SK-N-SH (cell line): ENCODE results near the gene ZNF180. TPM values are rescaled to one million over a fixed set of nuclear protein-coding genes. Genes with fewer than 3 reads are reported as not detected.

Experiments
- CTCF ChIA-PET: fragments of 300-600, 350-600 bp; formaldehyde crosslinking; extraction: SDS; loops from one replicate; lab custom pipeline; 2021; lab: Yijun Ruan, JAX
- POLR2A ChIA-PET: fragments of 350-600 bp; sonication (Branson Sonifier 250); formaldehyde crosslinking; extraction: SDS; loops from one replicate; lab custom pipeline; 2020; ENCODE audit warnings: antibody characterized with exemption, inconsistent platforms; lab: Yijun Ruan, JAX
- DNase-seq: peaks from one replicate; pipeline ENCODE4 v3.0.0; 2012
- H2AFZ ChIP-seq: fragments of 200-600 bp; sonication (generic); 2 replicates; pipeline ENCODE4 v1.8.1; 2016; ENCODE audit warnings: antibody characterized with exemption, mild to moderate bottlenecking, low read depth
- H3F3A ChIP-seq: fragments of 200-600 bp; sonication (generic); replicated peaks from 2 replicates; pipeline ENCODE3; 2016; ENCODE audit warnings: antibody characterized with exemption, mild to moderate bottlenecking; ENCODE audit not compliant: insufficient read depth
- H3K27ac ChIP-seq, 2 experiments: fragments of 200-500 bp in 1 of 2; fragments of 200-600 bp in 1 of 2; sonication (Bioruptor generic) in 1 of 2; sonication (generic), shearing (Covaris generic) in 1 of 2; 2 replicates each; pipeline versions ENCODE4 v1.5.1 to v1.6.1; 2014 to 2016; ENCODE audit warnings: low read depth in 2 of 2, inconsistent platforms in 1 of 2, low read length in 1 of 2, mild to moderate bottlenecking in 1 of 2, mixed read lengths in 1 of 2
- H3K27me3 ChIP-seq: fragments of 200-600 bp; sonication (generic), shearing (Covaris generic); 2 replicates; pipeline ENCODE4 v1.6.1; 2016; ENCODE audit warnings: mixed run types; ENCODE audit not compliant: insufficient read depth
- H3K36me3 ChIP-seq, 2 experiments: fragments of 200-500 bp in 1 of 2; fragments of 200-600 bp in 1 of 2; sonication (Bioruptor generic) in 1 of 2; sonication (generic) in 1 of 2; replicated peaks in 1 of 2; 2 replicates each; pipeline versions ENCODE3 to v1.5.1; 2014 to 2016; ENCODE audit warnings: low read length in 1 of 2, mild to moderate bottlenecking in 1 of 2; ENCODE audit not compliant: insufficient read depth in 2 of 2, control insufficient read depth in 1 of 2
- H3K4me1 ChIP-seq, 2 experiments: fragments of 200-500 bp in 1 of 2; fragments of 200-600 bp in 1 of 2; sonication (Bioruptor generic) in 1 of 2; sonication (generic), shearing (Covaris generic) in 1 of 2; 2 replicates each; pipeline versions ENCODE4 v1.5.1 to v1.6.1; 2014 to 2016; ENCODE audit warnings: low read depth in 1 of 2, low read length in 1 of 2, mixed run types in 1 of 2; ENCODE audit not compliant: insufficient read depth in 2 of 2, control insufficient read depth in 1 of 2
- H3K4me2 ChIP-seq: fragments of 200-600 bp; sonication (generic), shearing (Covaris generic); 2 replicates; pipeline ENCODE4 v1.6.1; 2017; ENCODE audit warnings: mixed run types
- H3K4me3 ChIP-seq, 2 experiments: fragments of 200-500 bp in 1 of 2; fragments of 200-600 bp in 1 of 2; sonication (Bioruptor generic) in 1 of 2; sonication (generic), shearing (Covaris generic) in 1 of 2; 2 replicates each; pipeline versions ENCODE4 v1.5.1 to v1.8.1; 2014 to 2016; ENCODE audit warnings: low read depth in 2 of 2, inconsistent platforms in 1 of 2, low read length in 1 of 2, mild to moderate bottlenecking in 1 of 2, mixed read lengths in 1 of 2, moderate library complexity in 1 of 2
- H3K79me2 ChIP-seq: fragments of 200-600 bp; sonication (generic); 2 replicates; pipeline ENCODE4 v1.8.1; 2017; ENCODE audit warnings: mild to moderate bottlenecking; ENCODE audit not compliant: insufficient read depth
- H3K9ac ChIP-seq: fragments of 200-600 bp; sonication (generic); 2 replicates; pipeline ENCODE4 v1.6.1; 2017; ENCODE audit warnings: mixed run types
- H3K9me2 ChIP-seq: fragments of 200-600 bp; sonication (generic); 2 replicates; pipeline ENCODE4 v1.6.1; 2017; ENCODE audit warnings: mixed run types
- H3K9me3 ChIP-seq: fragments of 200-600 bp; sonication (generic); 2 replicates; pipeline ENCODE4 v1.6.1; 2017; ENCODE audit warnings: mixed run types, mild to moderate bottlenecking, moderate library complexity
- H4K20me1 ChIP-seq: fragments of 200-600 bp; sonication (generic); 2 replicates; pipeline ENCODE4 v1.6.1; 2017; ENCODE audit warnings: mild to moderate bottlenecking, mixed run types; ENCODE audit not compliant: insufficient read depth
- CTCF ChIP-seq: fragments of 200-600 bp; sonication (generic); IDR thresholded peaks from 2 replicates; pipeline ENCODE4 v1.6.1; 2017; ENCODE audit warnings: antibody characterized with exemption, mild to moderate bottlenecking, moderate library complexity
- EP300 ChIP-seq, 2 experiments: IDR thresholded peaks; 2 replicates each; pipeline versions ENCODE4 v1.4.0 to v1.6.1; 2012; ENCODE audit warnings: borderline replicate concordance in 1 of 2, low read depth in 1 of 2, low read length in 1 of 2
- FOSL2 ChIP-seq: IDR thresholded peaks from 2 replicates; pipeline ENCODE4 v1.4.0; 2012; ENCODE audit warnings: low read depth, mild to moderate bottlenecking, moderate library complexity, borderline replicate concordance
- FOXJ3 ChIP-seq: sonication (generic); formaldehyde crosslinking; IDR thresholded peaks from 2 replicates; pipeline ENCODE4 v1.5.1; 2020; ENCODE audit warnings: mild to moderate bottlenecking, missing genetic modification reagents
- FOXM1 ChIP-seq: IDR thresholded peaks from 2 replicates; pipeline ENCODE4 v1.4.0; 2012; ENCODE audit warnings: low read depth, mild to moderate bottlenecking
- GABPA ChIP-seq: IDR thresholded peaks from 2 replicates; pipeline ENCODE4 v1.4.0; 2012; ENCODE audit warnings: low read depth, mild to moderate bottlenecking
- JUND ChIP-seq: IDR thresholded peaks from 2 replicates; pipeline ENCODE4 v1.4.0; 2012
- MXI1 ChIP-seq: IDR thresholded peaks from 2 replicates; pipeline ENCODE4 v1.6.1; 2012; ENCODE audit warnings: mild to moderate bottlenecking, low read depth, low read length, improper control_type of control experiment
- NFIC ChIP-seq: IDR thresholded peaks from 2 replicates; pipeline ENCODE4 v1.4.0; 2012; ENCODE audit warnings: borderline replicate concordance
- RAD21 ChIP-seq: IDR thresholded peaks from 2 replicates; pipeline ENCODE4 v1.6.1; 2012; ENCODE audit warnings: mild to moderate bottlenecking, low read length
- TAF1 ChIP-seq: IDR thresholded peaks from 2 replicates; pipeline ENCODE4 v1.6.1; 2012; ENCODE audit warnings: low read depth, mild to moderate bottlenecking, low read length, moderate library complexity, borderline replicate concordance
- TCF12 ChIP-seq: IDR thresholded peaks from 2 replicates; pipeline ENCODE4 v1.4.0; 2012
- TEAD4 ChIP-seq: IDR thresholded peaks from 2 replicates; pipeline ENCODE4 v1.4.0; 2012; ENCODE audit warnings: mild to moderate bottlenecking, borderline replicate concordance; ENCODE audit not compliant: insufficient read depth
- YY1 ChIP-seq: IDR thresholded peaks from 2 replicates; pipeline ENCODE4 v1.4.0; 2012; ENCODE audit warnings: low read depth, mild to moderate bottlenecking
- WGBS: methylation state at CpG from one replicate; pipeline ENCODE4 v1.1.6; 2017; ENCODE audit warnings: low lambda C conversion rate; 5-methylcytosine and 5-hydroxymethylcytosine counted together
- polyA plus RNA-seq, 3 experiments: library from polyadenylated mRNA; depleted of rRNA; stranded (reverse); fragments of >200 nt; gene quantifications; 2 replicates each; pipeline ENCODE4 v1.2.3, GENCODE V29; 2012
- TF ChIP-seq, protein P1 (sequence below): IDR thresholded peaks from 2 replicates; pipeline ENCODE4 v1.6.1; 2012; ENCODE audit warnings: mild to moderate bottlenecking, low read depth, low read length, moderate library complexity
- TF ChIP-seq, protein P2 (sequence below): fragments of 150-350 bp; IDR thresholded peaks from 2 replicates; pipeline ENCODE4 v1.6.1; 2016; ENCODE audit warnings: mild to moderate bottlenecking, low read depth, low read length
- TF ChIP-seq, protein P3 (sequence below): IDR thresholded peaks from 2 replicates; pipeline ENCODE4 v1.4.0; 2012; ENCODE audit warnings: low read depth, borderline replicate concordance

The ZNF180 gene
- polyA plus RNA-seq, 1 of the 3 experiments (the other 2 are of a cell fraction): 1.5 TPM

DNA sequence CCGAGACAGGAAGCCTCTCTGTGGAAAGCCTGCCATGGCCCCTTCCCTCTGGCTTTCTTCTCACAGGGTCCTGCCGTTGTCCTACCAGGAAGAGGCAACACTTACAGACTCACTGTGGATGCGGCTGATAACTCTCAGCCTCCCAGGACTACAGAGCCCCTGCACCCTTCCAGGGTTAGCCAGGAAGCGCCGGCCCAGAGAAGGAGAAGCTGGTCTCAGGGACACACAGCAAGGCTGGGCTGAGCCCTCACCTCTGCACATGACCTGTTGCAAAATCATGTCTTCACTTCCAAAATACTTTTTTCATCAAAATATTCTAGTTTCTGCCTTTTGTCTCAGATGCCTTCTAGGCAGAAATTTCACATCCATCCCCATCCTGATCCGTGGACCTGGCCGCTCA, 27.2 kb upstream of the ZNF180 start:
- 37% methylated on average over 4 of the region's 7 CpGs for WGBS
- Histone ChIP-seq H3K4me3 (no peak overlapping the region), H3K9me2 (no peaks in the 10 kb centered on the region), H3K4me2 (no peak overlapping the region), H3F3A (no peaks in the 10 kb centered on the region), H3K9ac (no peak overlapping the region), H3K27me3 (peaks cover 82% of the 10 kb centered on the region; the same call in 1 of the 2 replicates), H3K27ac (no peak overlapping the region), H4K20me1 (no peaks in the 10 kb centered on the region), H3K4me1 (no peaks in the 10 kb centered on the region), H3K79me2 (no peaks in the 10 kb centered on the region), H3K9me3 (no peaks in the 10 kb centered on the region), H3K36me3 (no peaks in the 10 kb centered on the region), H2AFZ (no peak overlapping the region)
- no peak for DNase-seq
- TF ChIP-seq YY1 (no peak), EP300 (IDR thresholded peaks at IDR 0.05; ENCODE audit: borderline replicate concordance in 1 of 2, low read depth in 1 of 2, low read length in 1 of 2) (no peak), GABPA (no peak), FOXJ3 (no peak), NFIC (no peak), TAF1 (no peak), FOSL2 (no peak), TEAD4 (no peak), TCF12 (no peak), JUND (no peak), FOXM1 (no peak), CTCF (no peak), MXI1 (no peak), RAD21 (no peak)
- TF ChIP-seq, protein P1, sequence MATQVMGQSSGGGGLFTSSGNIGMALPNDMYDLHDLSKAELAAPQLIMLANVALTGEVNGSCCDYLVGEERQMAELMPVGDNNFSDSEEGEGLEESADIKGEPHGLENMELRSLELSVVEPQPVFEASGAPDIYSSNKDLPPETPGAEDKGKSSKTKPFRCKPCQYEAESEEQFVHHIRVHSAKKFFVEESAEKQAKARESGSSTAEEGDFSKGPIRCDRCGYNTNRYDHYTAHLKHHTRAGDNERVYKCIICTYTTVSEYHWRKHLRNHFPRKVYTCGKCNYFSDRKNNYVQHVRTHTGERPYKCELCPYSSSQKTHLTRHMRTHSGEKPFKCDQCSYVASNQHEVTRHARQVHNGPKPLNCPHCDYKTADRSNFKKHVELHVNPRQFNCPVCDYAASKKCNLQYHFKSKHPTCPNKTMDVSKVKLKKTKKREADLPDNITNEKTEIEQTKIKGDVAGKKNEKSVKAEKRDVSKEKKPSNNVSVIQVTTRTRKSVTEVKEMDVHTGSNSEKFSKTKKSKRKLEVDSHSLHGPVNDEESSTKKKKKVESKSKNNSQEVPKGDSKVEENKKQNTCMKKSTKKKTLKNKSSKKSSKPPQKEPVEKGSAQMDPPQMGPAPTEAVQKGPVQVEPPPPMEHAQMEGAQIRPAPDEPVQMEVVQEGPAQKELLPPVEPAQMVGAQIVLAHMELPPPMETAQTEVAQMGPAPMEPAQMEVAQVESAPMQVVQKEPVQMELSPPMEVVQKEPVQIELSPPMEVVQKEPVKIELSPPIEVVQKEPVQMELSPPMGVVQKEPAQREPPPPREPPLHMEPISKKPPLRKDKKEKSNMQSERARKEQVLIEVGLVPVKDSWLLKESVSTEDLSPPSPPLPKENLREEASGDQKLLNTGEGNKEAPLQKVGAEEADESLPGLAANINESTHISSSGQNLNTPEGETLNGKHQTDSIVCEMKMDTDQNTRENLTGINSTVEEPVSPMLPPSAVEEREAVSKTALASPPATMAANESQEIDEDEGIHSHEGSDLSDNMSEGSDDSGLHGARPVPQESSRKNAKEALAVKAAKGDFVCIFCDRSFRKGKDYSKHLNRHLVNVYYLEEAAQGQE: no peak
- TF ChIP-seq, protein P2, sequence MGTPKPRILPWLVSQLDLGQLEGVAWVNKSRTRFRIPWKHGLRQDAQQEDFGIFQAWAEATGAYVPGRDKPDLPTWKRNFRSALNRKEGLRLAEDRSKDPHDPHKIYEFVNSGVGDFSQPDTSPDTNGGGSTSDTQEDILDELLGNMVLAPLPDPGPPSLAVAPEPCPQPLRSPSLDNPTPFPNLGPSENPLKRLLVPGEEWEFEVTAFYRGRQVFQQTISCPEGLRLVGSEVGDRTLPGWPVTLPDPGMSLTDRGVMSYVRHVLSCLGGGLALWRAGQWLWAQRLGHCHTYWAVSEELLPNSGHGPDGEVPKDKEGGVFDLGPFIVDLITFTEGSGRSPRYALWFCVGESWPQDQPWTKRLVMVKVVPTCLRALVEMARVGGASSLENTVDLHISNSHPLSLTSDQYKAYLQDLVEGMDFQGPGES: no peak
- TF ChIP-seq, protein P3, sequence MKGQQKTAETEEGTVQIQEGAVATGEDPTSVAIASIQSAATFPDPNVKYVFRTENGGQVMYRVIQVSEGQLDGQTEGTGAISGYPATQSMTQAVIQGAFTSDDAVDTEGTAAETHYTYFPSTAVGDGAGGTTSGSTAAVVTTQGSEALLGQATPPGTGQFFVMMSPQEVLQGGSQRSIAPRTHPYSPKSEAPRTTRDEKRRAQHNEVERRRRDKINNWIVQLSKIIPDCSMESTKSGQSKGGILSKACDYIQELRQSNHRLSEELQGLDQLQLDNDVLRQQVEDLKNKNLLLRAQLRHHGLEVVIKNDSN: no peak
- ChIA-PET POLR2A (no interaction called here), CTCF (no interaction called here)
